HG02678 (cell line): ENCODE measurements around the gene AHDC1.
"Not testable (repeated sequence)": the region's sequence is repeated elsewhere in the genome, so short reads cannot be mapped to it uniquely, and the experiment has no call there.

Source experiments
- ATAC-seq: cut with Tn5 transposase; IDR thresholded peaks from one replicate; pipeline ENCODE4 v1.9.1; 2021; ENCODE audit warnings: mild to moderate bottlenecking, moderate library complexity; ENCODE audit not compliant: unreplicated experiment

The AHDC1 gene

GRCh38 chr1:27603681-27604578 lies at the start of gene AHDC1:
Gene AHDC1 (minus strand): TSS chr1:27604144. CDS start chr1:27552115, 52,029 bp downstream.
- peak; percentile 65 for ATAC-seq

DNA sequence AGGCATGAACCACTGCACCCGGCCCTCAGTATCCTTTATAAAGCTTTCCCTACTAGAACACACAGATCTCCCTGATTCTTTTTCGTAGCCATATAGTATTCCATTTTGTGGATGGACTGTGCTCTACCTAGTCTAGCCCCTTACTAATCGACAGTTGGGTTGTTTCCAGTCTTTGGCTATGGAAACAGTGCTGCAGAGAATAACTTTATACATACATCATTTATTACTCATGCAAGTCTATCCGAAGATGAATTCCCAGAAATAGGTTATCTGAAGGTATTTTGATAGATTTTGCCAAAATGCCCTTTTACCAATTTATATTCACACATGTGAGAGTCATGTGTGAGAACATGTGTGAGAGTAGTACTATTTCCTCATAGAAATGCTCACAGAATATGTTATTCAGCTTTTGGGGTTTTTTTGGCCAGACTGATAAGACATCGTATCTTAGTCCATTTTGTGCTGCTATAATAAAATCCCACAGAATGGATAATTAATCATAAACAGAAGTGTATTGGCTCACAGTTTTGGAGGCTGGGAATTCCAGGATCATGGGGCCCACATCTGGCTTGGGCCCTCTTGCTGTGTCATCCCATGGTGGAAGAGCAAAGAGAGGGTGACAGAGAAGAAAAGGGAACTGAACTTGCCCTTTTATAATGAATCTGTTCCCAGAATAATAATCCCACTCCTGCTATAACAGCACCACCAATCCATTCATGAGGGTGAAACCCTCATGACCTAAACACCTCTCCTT lies 48.3 kb upstream of the AHDC1 start:
- no peak for ATAC-seq

GRCh38 chr1:27650539-27651175 lies 46.7 kb upstream of the AHDC1 start:
- ATAC-seq: no peak

- ATAC-seq: no peak
Measured at GRCh38 chr1:27650171-27650538, 46.2 kb upstream of the AHDC1 start.

DNA sequence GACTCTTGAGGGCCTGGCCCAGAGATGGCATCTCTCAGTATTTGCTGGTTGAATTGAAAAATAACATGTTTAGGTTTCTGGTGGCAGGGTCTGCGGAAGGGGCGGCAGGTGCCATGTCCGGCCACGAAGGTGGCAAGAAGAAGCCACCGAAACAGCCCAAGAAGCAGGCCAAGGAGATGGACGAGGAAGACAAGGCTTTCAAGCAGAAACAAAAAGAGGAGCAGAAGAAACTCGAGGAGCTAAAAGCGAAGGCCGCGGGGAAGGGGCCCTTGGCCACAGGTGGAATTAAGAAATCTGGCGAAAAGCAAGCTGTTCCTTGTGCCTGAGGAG lies 45.3 kb upstream of the AHDC1 start:
- ATAC-seq: no peak

GRCh38 chr1:27648602-27649305 lies 44.8 kb upstream of the AHDC1 start:
- ATAC-seq: no peak

GRCh38 chr1:27647328-27647727 lies 43.4 kb upstream of the AHDC1 start:
- ATAC-seq: no peak

GRCh38 chr1:27646676-27647075 lies 42.7 kb upstream of the AHDC1 start:
- ATAC-seq: no peak

DNA sequence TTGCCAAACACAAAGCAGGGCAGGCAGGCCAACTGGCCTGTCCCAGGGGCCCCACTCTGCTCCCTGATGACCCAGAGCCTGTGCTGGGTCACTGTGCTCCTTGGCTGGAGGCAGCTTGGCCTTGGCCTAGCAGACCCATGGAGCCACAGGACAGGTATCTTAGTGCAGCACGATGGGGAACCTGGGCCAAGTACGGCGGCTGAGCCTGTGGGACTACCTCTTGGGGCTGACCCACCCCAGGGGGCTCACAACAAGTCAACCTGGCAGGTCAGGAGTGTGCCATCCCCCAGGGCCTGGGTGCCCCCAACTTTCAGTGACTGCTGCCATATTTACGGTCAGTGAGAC lies 41.1 kb upstream of the AHDC1 start:
- no peak for ATAC-seq

DNA sequence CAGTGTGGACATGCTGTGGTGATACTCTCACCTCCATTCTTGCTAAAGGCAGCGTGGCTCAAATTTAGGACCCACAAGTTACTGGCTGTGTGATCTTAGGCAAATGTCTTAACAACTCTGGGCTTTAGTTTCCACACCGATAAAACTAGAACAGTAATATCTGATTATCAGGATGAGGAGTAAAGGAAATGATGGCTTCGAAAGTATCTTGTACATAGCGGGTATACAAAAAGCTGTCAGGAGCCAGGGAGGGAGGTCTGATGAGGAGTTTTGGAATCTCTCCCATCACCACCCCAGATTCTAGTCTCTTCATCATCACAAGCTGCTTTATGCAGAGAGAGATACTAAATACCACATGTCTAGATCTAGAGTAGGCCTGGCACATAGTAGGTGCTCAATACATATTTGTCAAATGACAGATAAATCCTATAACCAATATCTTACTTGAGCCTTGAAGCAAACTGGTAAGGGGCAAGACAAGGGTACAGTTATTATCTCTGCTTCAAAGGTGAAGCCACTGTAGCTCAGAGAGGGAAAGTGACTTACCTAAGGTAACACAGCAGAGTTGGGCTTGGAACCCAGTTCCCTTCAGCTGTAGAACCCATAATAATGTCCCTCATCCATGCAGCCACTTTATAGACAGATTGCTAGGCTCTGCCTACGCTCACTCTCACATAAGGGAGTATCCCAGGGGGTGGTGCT lies 40.6 kb upstream of the AHDC1 start:
- no peak for ATAC-seq

- peak; percentile 73 for ATAC-seq
Measured at GRCh38 chr1:27643600-27644368, 39.8 kb upstream of the AHDC1 start.

- ATAC-seq: not testable (repeated sequence)
Measured at GRCh38 chr1:27640514-27640913, 36.6 kb upstream of the AHDC1 start.

- ATAC-seq: no peak
Measured at GRCh38 chr1:27638805-27639204, 34.9 kb upstream of the AHDC1 start.

DNA sequence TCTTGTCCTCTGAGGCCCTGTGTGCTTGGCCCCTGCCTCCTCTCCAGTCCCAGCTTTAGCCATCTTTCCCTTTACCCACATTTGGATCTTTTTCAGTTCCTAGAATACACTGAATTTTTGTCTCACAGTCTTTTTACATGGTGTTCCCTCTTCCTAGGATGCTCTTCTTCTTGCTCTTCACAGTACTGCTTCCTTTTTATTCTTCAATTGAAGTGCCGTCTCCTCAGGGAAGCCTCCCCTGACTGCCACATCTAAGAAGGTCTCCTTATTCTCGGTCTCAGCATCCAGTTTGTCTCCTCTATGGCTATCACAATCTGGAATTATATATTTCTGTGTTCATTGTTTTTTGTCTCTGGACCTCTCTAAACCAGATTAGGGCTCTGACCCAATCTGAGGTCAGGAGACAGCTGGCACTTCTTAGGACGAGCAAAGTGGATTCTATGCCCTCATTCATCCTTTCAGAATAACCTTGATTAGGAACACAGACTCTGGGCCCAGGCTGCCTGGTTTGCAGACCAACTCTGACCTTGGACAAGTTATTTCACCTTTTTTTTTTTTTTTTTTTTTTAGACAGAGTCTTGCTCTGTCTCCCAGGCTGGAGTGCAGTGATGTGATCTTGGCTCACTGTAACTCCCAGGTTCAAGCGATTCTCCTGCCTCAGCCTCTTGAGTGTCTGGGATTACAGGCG lies 34.2 kb upstream of the AHDC1 start:
- no peak for ATAC-seq

- no peak for ATAC-seq
Measured at GRCh38 chr1:27635396-27636142, 31.6 kb upstream of the AHDC1 start.

GRCh38 chr1:27634985-27635367 lies 31.0 kb upstream of the AHDC1 start, which contains the start of gene FGR:
Gene FGR (minus strand): TSS chr1:27635185. CDS start chr1:27623916, 11,269 bp downstream.
- ATAC-seq: no peak

- no peak for ATAC-seq
Measured at GRCh38 chr1:27634177-27634984, 30.4 kb upstream of the AHDC1 start.
